Panc1 (cell line): ENCODE measurements around the gene GVQW3.

ENCODE experiments used
- CTCF ChIP-seq: fragments of 450-650 bp; IDR thresholded peaks from 2 replicates; pipeline ENCODE4 v1.5.1; 2017; ENCODE audit warnings: mild to moderate bottlenecking
- POLR2AphosphoS5 ChIP-seq: IDR thresholded peaks from 2 replicates; pipeline ENCODE4 v1.6.1; 2012; ENCODE audit warnings: mild to moderate bottlenecking, low read depth, low read length, moderate library complexity
- SIN3A ChIP-seq: IDR thresholded peaks from 2 replicates; pipeline ENCODE4 v1.6.1; 2012; ENCODE audit warnings: low read depth, mild to moderate bottlenecking, low read length, moderate library complexity, borderline replicate concordance; ENCODE audit not compliant: insufficient read depth
- TCF7L2 ChIP-seq: IDR thresholded peaks from 2 replicates; pipeline ENCODE4 v1.6.1; 2011; ENCODE audit warnings: mild to moderate bottlenecking, low read depth, low read length, inconsistent platforms

GRCh38 chr11:76392870-76393269 lies 11.7 kb downstream of the GVQW3 start:
- TF ChIP-seq CTCF (no peak), TCF7L2 (no peak), SIN3A (no peak), POLR2AphosphoS5 (no peak)
